ENCODE results near the gene FAM181B.
"Not testable (repeated sequence)": the region's sequence is repeated elsewhere in the genome, so short reads cannot be mapped to it uniquely, and the experiment has no call there.

The FAM181B gene

GRCh38 chr11:82731691-82732277, 1.9 kb downstream of the FAM181B start:
- DNase-seq = peak; percentile 37

GRCh38 chr11:82730754-82731153, 2.9 kb downstream of the FAM181B start:
- DNase-seq = no peak

GRCh38 chr11:82730286-82730685, 3.4 kb downstream of the FAM181B start:
- DNase-seq = no peak

GRCh38 chr11:82724026-82724425, 9.6 kb downstream of the FAM181B start:
- peak; percentile 62 for DNase-seq

GRCh38 chr11:82722231-82722630, 11.4 kb downstream of the FAM181B start:
- no peak for DNase-seq

- DNase-seq = no peak
Observed at GRCh38 chr11:82720267-82721065, 13.2 kb downstream of the FAM181B start.

GRCh38 chr11:82719361-82720105, 14.1 kb downstream of the FAM181B start:
- no peak for DNase-seq

GRCh38 chr11:82718821-82719220, 14.8 kb downstream of the FAM181B start:
- DNase-seq = peak; percentile 42

- DNase-seq = peak; percentile 78
Observed at GRCh38 chr11:82718307-82718706, 15.4 kb downstream of the FAM181B start.

GRCh38 chr11:82714346-82715174, 19.1 kb downstream of the FAM181B start:
- DNase-seq = peak; percentile 73

- DNase-seq = no peak
Observed at GRCh38 chr11:82711648-82712047, 22.0 kb downstream of the FAM181B start.

GRCh38 chr11:82703796-82704195, 29.9 kb downstream of the FAM181B start:
- DNase-seq = no peak

- no peak for DNase-seq
Observed at GRCh38 chr11:82703226-82703625, 30.4 kb downstream of the FAM181B start.

- peak; percentile 86 for DNase-seq
Observed at GRCh38 chr11:82701847-82702520, 31.7 kb downstream of the FAM181B start.

- no peak for DNase-seq
Observed at GRCh38 chr11:82698576-82699352, 34.9 kb downstream of the FAM181B start.

- no peak for DNase-seq
Observed at GRCh38 chr11:82692981-82693380, 40.7 kb downstream of the FAM181B start.

- not testable (repeated sequence) for DNase-seq
Observed at GRCh38 chr11:82689347-82689746, 44.3 kb downstream of the FAM181B start.

- no peak for DNase-seq
Observed at GRCh38 chr11:82686211-82686610, 47.5 kb downstream of the FAM181B start.

GRCh38 chr11:82683029-82683428, 50.6 kb downstream of the FAM181B start:
- DNase-seq = no peak

- peak; percentile 63 for DNase-seq
Observed at GRCh38 chr11:82682003-82682751, 51.5 kb downstream of the FAM181B start.

- no peak for DNase-seq
Observed at GRCh38 chr11:82680252-82680651, 53.4 kb downstream of the FAM181B start.
